ENCODE measurements around the gene AFAP1.

Gene AFAP1

DNA sequence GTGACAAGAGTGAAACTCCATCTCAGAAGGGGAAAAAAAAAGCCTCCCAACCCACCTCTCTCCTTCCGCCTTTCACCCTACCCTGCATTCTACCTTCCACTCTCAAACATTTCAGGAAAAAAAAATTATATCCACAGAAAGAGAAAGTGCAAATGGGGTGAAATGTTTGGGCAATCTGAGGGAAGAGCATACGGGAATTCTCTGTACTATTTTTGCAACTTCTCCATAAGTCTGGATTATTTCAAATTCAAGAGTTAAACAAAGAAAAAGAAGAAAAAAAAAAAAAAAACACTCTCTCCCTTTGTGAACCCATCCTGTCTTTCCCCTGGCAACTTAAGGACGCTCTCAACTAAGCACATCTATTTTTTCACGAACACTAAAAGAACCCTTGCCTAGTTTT, 41.3 kb downstream of the AFAP1 start:
- no peaks in the 10 kb centered on the region for H3K9me3 ChIP-seq
- H3K4me1 ChIP-seq (ENCODE audit: control insufficient read depth in 1 of 2, insufficient read depth in 1 of 2, low read depth in 1 of 2, low read length in 1 of 2): no peaks in the 10 kb centered on the region
- TF ChIP-seq, protein P1, sequence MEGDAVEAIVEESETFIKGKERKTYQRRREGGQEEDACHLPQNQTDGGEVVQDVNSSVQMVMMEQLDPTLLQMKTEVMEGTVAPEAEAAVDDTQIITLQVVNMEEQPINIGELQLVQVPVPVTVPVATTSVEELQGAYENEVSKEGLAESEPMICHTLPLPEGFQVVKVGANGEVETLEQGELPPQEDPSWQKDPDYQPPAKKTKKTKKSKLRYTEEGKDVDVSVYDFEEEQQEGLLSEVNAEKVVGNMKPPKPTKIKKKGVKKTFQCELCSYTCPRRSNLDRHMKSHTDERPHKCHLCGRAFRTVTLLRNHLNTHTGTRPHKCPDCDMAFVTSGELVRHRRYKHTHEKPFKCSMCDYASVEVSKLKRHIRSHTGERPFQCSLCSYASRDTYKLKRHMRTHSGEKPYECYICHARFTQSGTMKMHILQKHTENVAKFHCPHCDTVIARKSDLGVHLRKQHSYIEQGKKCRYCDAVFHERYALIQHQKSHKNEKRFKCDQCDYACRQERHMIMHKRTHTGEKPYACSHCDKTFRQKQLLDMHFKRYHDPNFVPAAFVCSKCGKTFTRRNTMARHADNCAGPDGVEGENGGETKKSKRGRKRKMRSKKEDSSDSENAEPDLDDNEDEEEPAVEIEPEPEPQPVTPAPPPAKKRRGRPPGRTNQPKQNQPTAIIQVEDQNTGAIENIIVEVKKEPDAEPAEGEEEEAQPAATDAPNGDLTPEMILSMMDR (IDR thresholded peaks at IDR 0.05): no peak
- no peaks in the 10 kb centered on the region for H3K36me3 ChIP-seq
- H3K4me3 ChIP-seq (ENCODE audit: low read depth in 1 of 2, low read length in 1 of 2): no peak overlapping the region
- H3K27me3 ChIP-seq: peaks cover 38% of the 10 kb centered on the region
- no peak overlapping the region for H3K27ac ChIP-seq

DNA sequence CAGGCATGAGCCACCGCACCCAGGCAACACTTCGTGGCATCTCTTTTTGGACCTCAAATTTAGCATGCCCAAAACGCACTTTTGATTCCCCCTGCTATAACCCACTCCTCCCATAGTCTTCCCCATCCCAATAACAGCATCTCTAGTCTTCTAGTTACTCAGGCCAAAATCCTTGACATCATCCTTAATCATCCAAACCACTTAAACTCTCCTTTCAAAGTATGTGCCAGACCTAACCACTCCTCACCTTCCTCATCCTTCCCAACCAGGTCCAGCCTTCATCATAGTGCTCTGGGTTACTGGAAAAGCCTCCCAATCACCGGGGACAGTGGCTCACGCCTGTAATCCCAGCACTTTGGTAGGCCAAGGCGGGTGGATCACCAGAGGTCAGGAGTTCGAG, 41.9 kb downstream of the AFAP1 start:
- Histone ChIP-seq H3K27me3 (peaks cover 32% of the 10 kb centered on the region), H3K27ac (no peak overlapping the region), H3K4me3 (ENCODE audit: low read depth in 1 of 2, low read length in 1 of 2) (no peak overlapping the region), H3K36me3 (no peaks in the 10 kb centered on the region), H3K4me1 (ENCODE audit: control insufficient read depth in 1 of 2, insufficient read depth in 1 of 2, low read depth in 1 of 2, low read length in 1 of 2) (no peaks in the 10 kb centered on the region), H3K9me3 (no peaks in the 10 kb centered on the region)
- TF ChIP-seq, protein P1 (IDR thresholded peaks at IDR 0.05): no peak

DNA sequence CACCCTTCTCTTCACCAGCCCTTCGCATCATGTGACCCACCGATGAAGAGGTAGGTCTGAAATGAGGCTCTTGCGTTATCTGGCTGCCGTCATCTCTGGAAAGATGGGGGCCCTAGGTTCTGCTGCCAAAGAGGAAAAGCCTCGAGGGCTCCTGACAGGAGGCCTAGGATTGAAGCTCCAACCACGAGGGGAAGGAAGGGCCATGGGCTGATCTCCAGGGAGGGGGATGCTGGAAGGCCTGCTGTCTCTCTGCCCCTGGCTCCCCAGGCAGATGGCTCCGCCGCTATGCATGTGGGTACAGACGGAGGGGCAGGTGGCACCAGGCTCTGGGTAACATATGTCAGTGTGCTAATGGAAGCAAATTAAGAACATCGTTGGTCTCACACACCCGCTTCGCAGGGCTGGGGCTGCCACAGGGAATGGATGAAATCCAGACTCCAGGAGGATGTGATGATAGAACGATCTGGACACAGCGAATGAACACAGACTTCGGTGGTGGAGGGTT, 44.9 kb downstream of the AFAP1 start:
- Histone ChIP-seq H3K9me3 (no peaks in the 10 kb centered on the region), H3K36me3 (no peaks in the 10 kb centered on the region), H3K4me1 (ENCODE audit: control insufficient read depth in 1 of 2, insufficient read depth in 1 of 2, low read depth in 1 of 2, low read length in 1 of 2) (no peaks in the 10 kb centered on the region), H3K4me3 (ENCODE audit: low read depth in 1 of 2, low read length in 1 of 2) (no peak overlapping the region), H3K27me3 (peaks cover 14% of the 10 kb centered on the region), H3K27ac (no peak overlapping the region)
- TF ChIP-seq, protein P1 (IDR thresholded peaks at IDR 0.05): no peak

DNA sequence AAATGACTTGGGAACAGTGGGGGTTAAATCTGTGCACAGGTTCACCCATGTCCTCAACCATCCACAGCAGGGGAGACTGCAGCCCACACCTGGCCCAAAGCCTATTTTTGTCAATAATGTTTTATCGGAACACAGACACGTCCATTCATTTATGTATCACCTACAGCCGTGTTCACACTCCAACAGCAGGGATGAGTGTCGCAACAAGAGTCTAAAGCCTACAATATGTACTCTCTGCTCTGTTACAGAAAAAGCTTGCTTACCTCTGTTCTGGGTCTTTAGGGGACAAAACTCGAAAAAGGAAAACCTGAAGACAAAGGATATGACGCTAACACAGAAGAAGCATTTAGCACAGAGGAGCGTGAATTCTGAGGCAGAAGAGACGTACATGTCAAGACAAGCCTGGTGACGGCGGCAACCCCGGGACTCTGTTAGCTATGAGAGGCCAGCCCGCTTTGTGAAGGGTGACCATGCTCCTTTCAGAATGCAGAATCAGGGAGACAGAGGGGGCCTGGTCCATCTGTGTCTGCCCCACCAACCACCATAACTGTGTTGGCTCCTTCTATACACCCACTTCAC, 45.5 kb downstream of the AFAP1 start:
- Histone ChIP-seq H3K36me3 (no peaks in the 10 kb centered on the region), H3K27me3 (peaks cover 9% of the 10 kb centered on the region), H3K4me1 (ENCODE audit: control insufficient read depth in 1 of 2, insufficient read depth in 1 of 2, low read depth in 1 of 2, low read length in 1 of 2) (no peaks in the 10 kb centered on the region), H3K9me3 (peaks cover under 1% of the 10 kb centered on the region), H3K4me3 (ENCODE audit: low read depth in 1 of 2, low read length in 1 of 2) (no peak overlapping the region), H3K27ac (no peak overlapping the region)
- TF ChIP-seq, protein P1 (IDR thresholded peaks at IDR 0.05): no peak

DNA sequence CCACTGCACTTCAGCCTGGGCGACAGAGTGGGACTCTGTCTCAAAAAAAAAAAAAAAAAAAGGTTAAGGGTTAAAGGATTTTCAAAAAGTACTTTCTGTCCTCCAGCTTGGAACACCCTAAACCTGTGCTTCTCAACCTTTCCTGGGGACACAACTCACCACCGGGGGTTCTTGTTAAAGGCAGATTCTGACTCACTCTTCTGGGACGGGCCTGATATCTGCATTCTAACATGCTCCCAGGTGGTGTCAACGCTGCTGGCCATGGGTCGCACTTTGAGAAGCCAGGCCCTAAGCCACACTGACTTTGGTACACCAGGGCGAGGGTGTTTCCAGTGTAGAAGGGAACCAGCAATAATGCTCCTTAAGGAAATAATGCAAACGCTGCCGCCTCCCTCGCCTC, 46.1 kb downstream of the AFAP1 start:
- peaks cover 6% of the 10 kb centered on the region for H3K9me3 ChIP-seq
- no peaks in the 10 kb centered on the region for H3K36me3 ChIP-seq
- TF ChIP-seq, protein P1 (IDR thresholded peaks at IDR 0.05): no peak
- no peaks in the 10 kb centered on the region for H3K4me1 ChIP-seq (ENCODE audit: control insufficient read depth in 1 of 2, insufficient read depth in 1 of 2, low read depth in 1 of 2, low read length in 1 of 2)
- peaks cover 7% of the 10 kb centered on the region for H3K27me3 ChIP-seq
- H3K27ac ChIP-seq: no peak overlapping the region
- no peak overlapping the region for H3K4me3 ChIP-seq (ENCODE audit: low read depth in 1 of 2, low read length in 1 of 2)
